H1 (cell line): ENCODE measurements around the gene NRXN3. TPM values are rescaled to one million over a fixed set of nuclear protein-coding genes. Genes with fewer than 3 reads are reported as not detected.

Experiments
- CTCF ChIA-PET: fragments of 300-600 bp; sonication (Branson Sonifier 250); formaldehyde crosslinking; loops from one replicate; lab custom pipeline; 2021; ENCODE audit not compliant: partially characterized antibody; lab: Charles Lee
- POLR2A ChIA-PET: fragments of 300-600 bp; sonication (Branson Sonifier 250); formaldehyde crosslinking; loops from one replicate; lab custom pipeline; 2021; ENCODE audit warnings: inconsistent platforms; ENCODE audit not compliant: partially characterized antibody; lab: Charles Lee
- DNase-seq, 2 experiments: peaks; one replicate each; pipeline versions ENCODE4 v3.0.0 to v3.0.0-alpha.2; 2010 to 2022; ENCODE audit warnings: low spot score in 2 of 2, low read depth in 1 of 2, mixed read lengths in 1 of 2
- FAIRE-seq: peaks from 2 replicates; lab custom pipeline; 2011; peaks lifted over from hg19 to GRCh38; lab: Jason Lieb, UNC
- H2AFZ ChIP-seq: 2 replicates; pipeline ENCODE4 v1.8.1; 2012; ENCODE audit warnings: low read length, inconsistent platforms
- H2AK5ac ChIP-seq: 2 replicates; pipeline ENCODE4 v1.6.1; 2013; ENCODE audit warnings: low read depth, low read length
- H2BK120ac ChIP-seq: replicated peaks from 2 replicates; pipeline ENCODE3; 2013; ENCODE audit warnings: low read depth, low read length, inconsistent platforms
- H2BK12ac ChIP-seq: 2 replicates; pipeline ENCODE4 v1.6.1; 2013; ENCODE audit warnings: low read depth, low read length
- H2BK15ac ChIP-seq: 2 replicates; pipeline ENCODE4 v1.6.1; 2013; ENCODE audit warnings: low read length
- H2BK20ac ChIP-seq: 2 replicates; pipeline ENCODE4 v1.6.1; 2013; ENCODE audit warnings: low read length
- H2BK5ac ChIP-seq: 2 replicates; pipeline ENCODE4 v1.6.1; 2013; ENCODE audit warnings: low read depth, low read length
- H3K14ac ChIP-seq: 2 replicates; pipeline ENCODE4 v1.6.1; 2013; ENCODE audit warnings: inconsistent platforms; ENCODE audit not compliant: insufficient read length
- H3K18ac ChIP-seq: 2 replicates; pipeline ENCODE4 v1.6.1; 2013; ENCODE audit warnings: low read length; ENCODE audit errors: extremely low read depth
- H3K23ac ChIP-seq: 2 replicates; pipeline ENCODE4 v1.6.1; 2013; ENCODE audit warnings: inconsistent platforms; ENCODE audit not compliant: insufficient read length
- H3K23me2 ChIP-seq: 2 replicates; pipeline ENCODE4 v1.6.1; 2013; ENCODE audit warnings: low read depth, low read length
- H3K27ac ChIP-seq: 2 replicates; pipeline ENCODE4 v1.6.1; 2011; ENCODE audit warnings: low read depth, low read length, inconsistent platforms
- H3K27me3 ChIP-seq, 4 experiments: replicated peaks in 1 of 4; 1 replicate in 1 of 4; 2 replicates in 3 of 4; pipeline versions ENCODE4 v1.6.1 to v1.8.1; 2011 to 2013; ENCODE audit warnings: low read length in 3 of 4, mild to moderate bottlenecking in 3 of 4, inconsistent platforms in 2 of 4, mixed read lengths in 2 of 4, moderate library complexity in 1 of 4; ENCODE audit not compliant: control insufficient read depth in 3 of 4, insufficient read depth in 3 of 4; ENCODE audit errors: extremely low read depth in 1 of 4
- H3K36me3 ChIP-seq, 4 experiments: 2 replicates each; pipeline versions ENCODE4 v1.6.1 to v1.8.1; 2011 to 2013; ENCODE audit warnings: mild to moderate bottlenecking in 4 of 4, low read length in 3 of 4, moderate library complexity in 2 of 4, control low read depth in 1 of 4, inconsistent platforms in 1 of 4; ENCODE audit not compliant: insufficient read depth in 4 of 4, control insufficient read depth in 2 of 4
- H3K4ac ChIP-seq: replicated peaks from 2 replicates; pipeline ENCODE3; 2013; ENCODE audit warnings: low read length, low read depth, mixed read lengths, inconsistent platforms; ENCODE audit not compliant: insufficient read length
- H3K4me1 ChIP-seq, 4 experiments: replicated peaks in 1 of 4; 1 replicate in 1 of 4; 2 replicates in 3 of 4; pipeline versions ENCODE4 v1.6.1 to v1.8.1; 2011 to 2013; ENCODE audit warnings: low read length in 3 of 4, inconsistent platforms in 2 of 4, mixed read lengths in 1 of 4; ENCODE audit not compliant: insufficient read depth in 4 of 4, control insufficient read depth in 3 of 4
- H3K4me2 ChIP-seq, 2 experiments: 2 replicates each; pipeline versions ENCODE4 v1.6.1 to v1.8.1; 2011 to 2013; ENCODE audit warnings: low read depth in 2 of 2, low read length in 2 of 2, control low read depth in 1 of 2, inconsistent platforms in 1 of 2, mild to moderate bottlenecking in 1 of 2; ENCODE audit not compliant: insufficient read depth in 1 of 2
- H3K4me3 ChIP-seq, 4 experiments: fragments of 200-600, 300-600 bp in 1 of 4; sonication (generic), shearing (Covaris generic), sonication (Bioruptor Twin) in 1 of 4; 2 replicates each; pipeline versions ENCODE4 v1.5.1 to v1.8.1; 2011 to 2016; ENCODE audit warnings: low read length in 4 of 4, low read depth in 3 of 4, control low read depth in 2 of 4, inconsistent platforms in 2 of 4, mild to moderate bottlenecking in 2 of 4, mixed read lengths in 1 of 4, moderate library complexity in 1 of 4; ENCODE audit not compliant: insufficient read depth in 2 of 4; ENCODE audit errors: extremely low read depth in 1 of 4
- H3K56ac ChIP-seq: replicated peaks from 2 replicates; pipeline ENCODE3; 2013; ENCODE audit warnings: low read depth, mild to moderate bottlenecking, mixed read lengths, low read length, inconsistent platforms; ENCODE audit not compliant: insufficient read length
- H3K79me1 ChIP-seq: 2 replicates; pipeline ENCODE4 v1.6.1; 2013; ENCODE audit warnings: low read depth, low read length, control low read depth
- H3K79me2 ChIP-seq, 2 experiments: 2 replicates each; pipeline versions ENCODE4 v1.6.1 to v1.8.1; 2012 to 2013; ENCODE audit warnings: low read length in 2 of 2, mild to moderate bottlenecking in 2 of 2, inconsistent platforms in 1 of 2; ENCODE audit not compliant: insufficient read depth in 2 of 2, control insufficient read depth in 1 of 2
- H3K9ac ChIP-seq, 4 experiments: replicated peaks in 1 of 4; 1 replicate in 1 of 4; 2 replicates in 3 of 4; pipeline versions ENCODE4 v1.6.1 to v1.8.1; 2011 to 2013; ENCODE audit warnings: low read depth in 3 of 4, low read length in 3 of 4, control low read depth in 2 of 4, mild to moderate bottlenecking in 2 of 4, moderate library complexity in 2 of 4, inconsistent platforms in 1 of 4; ENCODE audit errors: extremely low read depth in 1 of 4
- H3K9me3 ChIP-seq, 2 experiments: 2 replicates each; pipeline versions ENCODE4 v1.6.1 to v1.8.1; 2012 to 2013; ENCODE audit warnings: mild to moderate bottlenecking in 2 of 2, moderate library complexity in 2 of 2, control low read depth in 1 of 2, inconsistent platforms in 1 of 2, low read depth in 1 of 2, low read length in 1 of 2, mixed read lengths in 1 of 2; ENCODE audit not compliant: insufficient read depth in 2 of 2
- H4K20me1 ChIP-seq, 2 experiments: replicated peaks in 1 of 2; 2 replicates each; pipeline versions ENCODE3 to v1.8.1; 2011 to 2013; ENCODE audit warnings: inconsistent platforms in 2 of 2, low read length in 2 of 2, mild to moderate bottlenecking in 1 of 2; ENCODE audit not compliant: insufficient read depth in 2 of 2, control insufficient read depth in 1 of 2
- H4K5ac ChIP-seq: 2 replicates; pipeline ENCODE4 v1.6.1; 2013; ENCODE audit warnings: low read length, low read depth, mixed read lengths, inconsistent platforms; ENCODE audit not compliant: insufficient read length
- H4K8ac ChIP-seq: 2 replicates; pipeline ENCODE4 v1.8.0; 2013; ENCODE audit warnings: mild to moderate bottlenecking, moderate library complexity, low read length, inconsistent platforms; ENCODE audit not compliant: insufficient read depth; ENCODE audit errors: extremely low read depth
- H4K91ac ChIP-seq: replicated peaks from 2 replicates; pipeline ENCODE3; 2013; ENCODE audit warnings: low read length, mixed read lengths, inconsistent platforms; ENCODE audit not compliant: insufficient read length
- ATF2 ChIP-seq: IDR thresholded peaks from 2 replicates; pipeline ENCODE4 v1.6.1; 2012; ENCODE audit warnings: low read length, inconsistent platforms
- BRCA1 ChIP-seq: IDR thresholded peaks from 2 replicates; pipeline ENCODE4 v1.6.1; 2012; ENCODE audit warnings: low read depth, low read length, improper control_type of control experiment
- CHD2 ChIP-seq: IDR thresholded peaks from 2 replicates; pipeline ENCODE4 v1.6.1; 2012; ENCODE audit warnings: low read length, improper control_type of control experiment
- CTCF ChIP-seq, 3 experiments: IDR thresholded peaks; 1 replicate in 2 of 3; 2 replicates in 1 of 3; pipeline versions ENCODE4 v1.5.1 to v1.6.1; 2011; ENCODE audit warnings: low read length in 3 of 3, mild to moderate bottlenecking in 3 of 3, inconsistent platforms in 2 of 3, low read depth in 1 of 3, moderate library complexity in 1 of 3; ENCODE audit not compliant: insufficient read depth in 1 of 3; ENCODE audit errors: control extremely low read depth in 1 of 3
- EGR1 ChIP-seq: IDR thresholded peaks from 2 replicates; pipeline ENCODE4 v1.6.1; 2011; ENCODE audit warnings: low read depth, low read length, borderline replicate concordance
- EZH2 ChIP-seq: fragments of 200-600 bp; sonication (generic); IDR thresholded peaks from 2 replicates; pipeline ENCODE4 v1.7.1; 2012; ENCODE audit warnings: low read depth, mild to moderate bottlenecking, moderate library complexity, low read length, inconsistent platforms; ENCODE audit not compliant: severe bottlenecking
- FOSL1 ChIP-seq: IDR thresholded peaks from 2 replicates; pipeline ENCODE4 v1.6.1; 2011; ENCODE audit warnings: mild to moderate bottlenecking, low read depth, low read length, moderate library complexity; ENCODE audit not compliant: insufficient read depth
- GABPA ChIP-seq: IDR thresholded peaks from 2 replicates; pipeline ENCODE4 v1.6.1; 2011; ENCODE audit warnings: mild to moderate bottlenecking, low read length, moderate library complexity, borderline replicate concordance; ENCODE audit not compliant: insufficient read depth
- KDM4A ChIP-seq: IDR thresholded peaks from one replicate; pipeline ENCODE4 v1.7.1; 2012; ENCODE audit warnings: low read depth, mild to moderate bottlenecking, moderate library complexity, low read length, inconsistent platforms; ENCODE audit not compliant: severe bottlenecking
- SIRT6 ChIP-seq: IDR thresholded peaks from one replicate; pipeline ENCODE4 v1.7.1; 2012; ENCODE audit warnings: low read length, inconsistent platforms
- YY1 ChIP-seq: IDR thresholded peaks from 2 replicates; pipeline ENCODE4 v1.6.1; 2011; ENCODE audit warnings: low read depth, mild to moderate bottlenecking, low read length
- WGBS, 2 experiments: shearing (Covaris generic) in 1 of 2; methylation state at CpG; one replicate each; pipeline versions ENCODE4 v1.1.6 to v1.1.7; 2013 to 2015; ENCODE audit warnings: low lambda C conversion rate in 2 of 2, mixed read lengths in 2 of 2, inconsistent platforms in 1 of 2, low coverage in 1 of 2, missing lambda C conversion rate in 1 of 2; ENCODE audit not compliant: insufficient replicate concordance in 2 of 2, insufficient coverage in 1 of 2, insufficient read length in 1 of 2; ENCODE audit errors: extremely low coverage in 1 of 2, missing lambda C conversion rate in 1 of 2; 5-methylcytosine and 5-hydroxymethylcytosine counted together
- polyA plus RNA-seq, 7 experiments: library from polyadenylated mRNA; depleted of rRNA in 3 of 7; stranded (reverse) in 5 of 7; unstranded in 2 of 7; fragments of >200 nt in 5 of 7; fragments of 200-250 nt in 2 of 7; gene quantifications; 1 replicate in 5 of 7; 2 replicates in 1 of 7; 4 replicates in 1 of 7; pipeline versions ENCODE4 v1.2.1 to v1.2.3, GENCODE V29; 2011 to 2013; ENCODE audit warnings: missing spikeins in 2 of 7, mixed read lengths in 2 of 7
- total RNA-seq: library from RNA; stranded (reverse); fragmentation: NEBNext Ultra II Directional; extraction: Animal tissue kit (Norgen Biotek cat#: 25700); gene quantifications from 2 replicates; pipeline ENCODE4 v1.2.1, GENCODE V29; 2021

NRXN3 gene
- total and polyA plus RNA-seq, 2 of the 8 experiments (the other 6 are each of a cell fraction or from before 2014, with no cell fraction given): 2.6 to 4.1 TPM

GRCh38 chr14:78829274-78829673, 659.1 kb downstream of the NRXN3 start:
- FAIRE-seq: no peak
- no peak for TF ChIP-seq BRCA1
- no peak for TF ChIP-seq SIRT6
- TF ChIP-seq CTCF (IDR thresholded peaks at IDR 0.05; ENCODE audit: control extremely low read depth in 1 of 3, insufficient read depth in 1 of 3, low read depth in 1 of 3, low read length in 3 of 3): no peak
- TF ChIP-seq CHD2: no peak
- TF ChIP-seq GABPA: no peak
- no peak for TF ChIP-seq YY1
- no peak for TF ChIP-seq FOSL1
- no peak for TF ChIP-seq EZH2
- TF ChIP-seq ATF2: no peak
- no peak for TF ChIP-seq KDM4A
- no peak for TF ChIP-seq EGR1

More at GRCh38 chr14:78829274-78829673, 659.1 kb downstream of the NRXN3 start:
- Histone ChIP-seq H3K9me3 (no peaks in the 10 kb centered on the region), H3K23me2 (no peaks in the 10 kb centered on the region), H3K14ac (no peak overlapping the region), H3K79me2 (no peaks in the 10 kb centered on the region), H2BK15ac (no peak overlapping the region), H3K4me2 (no peak overlapping the region), H3K27me3 (no peaks in the 10 kb centered on the region), H3K4me3 (no peak overlapping the region), H3K9ac (no peak overlapping the region), H2BK5ac (no peak overlapping the region), H2AK5ac (no peak overlapping the region), H4K5ac (no peak overlapping the region), H4K8ac (no peak overlapping the region), H2BK120ac (no peak overlapping the region), H3K79me1 (no peaks in the 10 kb centered on the region), H2BK12ac (no peak overlapping the region), H2AFZ (no peak overlapping the region), H3K36me3 (no peaks in the 10 kb centered on the region), H2BK20ac (no peak overlapping the region), H3K18ac (no peak overlapping the region), H3K27ac (no peak overlapping the region), H4K91ac (no peak overlapping the region), H4K20me1 (no peaks in the 10 kb centered on the region), H3K56ac (no peak overlapping the region), H3K23ac (no peak overlapping the region), H3K4me1 (no peaks in the 10 kb centered on the region), H3K4ac (no peak overlapping the region)
- CTCF ChIA-PET: no interaction called here
- no peak for DNase-seq
- WGBS, 2 experiments: 91% methylated on average over 1 of the region's 1 CpG; no CpG with 5 or more reads in 1 of the 2 experiments
- POLR2A ChIA-PET: no interaction called here
